Renal pelvis (tissue), 4 donors: Measurements from ENCODE around the gene COG5. TPM values are rescaled to one million over a fixed set of nuclear protein-coding genes. Genes with fewer than 3 reads are reported as not detected.

Source experiments
- DNase-seq: peaks from one replicate; pipeline ENCODE4 v3.0.0-alpha.2; 2013
- polyA plus RNA-seq, 3 donors: library from polyadenylated mRNA; unstranded; fragments of 120-200 nt; gene quantifications; one replicate each; pipeline ENCODE4 v1.2.1, GENCODE V29; 2013; ENCODE audit not compliant: insufficient read length in 3 of 3

Gene COG5
- polyA plus RNA-seq, 3 donors = 29.9 to 31.4 (median 30.8) TPM

- no peak for DNase-seq
Measured at GRCh38 chr7:107468824-107469223, 94.9 kb downstream of the COG5 start.

GRCh38 chr7:107467972-107468371 is 95.7 kb downstream of the COG5 start:
- DNase-seq = no peak

- no peak for DNase-seq
Measured at GRCh38 chr7:107464666-107465226, 99.0 kb downstream of the COG5 start.

- DNase-seq = peak; percentile 28
Measured at GRCh38 chr7:107463139-107464078, 100.3 kb downstream of the COG5 start.

- DNase-seq = no peak
Measured at GRCh38 chr7:107461938-107462533, 101.7 kb downstream of the COG5 start.

GRCh38 chr7:107453388-107453787 is 110.3 kb downstream of the COG5 start:
- no peak for DNase-seq

GRCh38 chr7:107450970-107451369 is 112.8 kb downstream of the COG5 start:
- no peak for DNase-seq

GRCh38 chr7:107446988-107447387 is 116.7 kb downstream of the COG5 start:
- DNase-seq = no peak

- no peak for DNase-seq
Measured at GRCh38 chr7:107446531-107446930, 117.2 kb downstream of the COG5 start.

- no peak for DNase-seq
Measured at GRCh38 chr7:107442678-107443077, 121.0 kb downstream of the COG5 start.

- no peak for DNase-seq
Measured at GRCh38 chr7:107441581-107442422, 121.9 kb downstream of the COG5 start.

GRCh38 chr7:107439025-107439424 is 124.7 kb downstream of the COG5 start:
- DNase-seq = no peak

- DNase-seq = no peak
Measured at GRCh38 chr7:107435749-107436148, 128.0 kb downstream of the COG5 start.

GRCh38 chr7:107432261-107432660 is 131.5 kb downstream of the COG5 start:
- no peak for DNase-seq

- no peak for DNase-seq
Measured at GRCh38 chr7:107430057-107430456, 133.7 kb downstream of the COG5 start.

- no peak for DNase-seq
Measured at GRCh38 chr7:107428642-107429041, 135.1 kb downstream of the COG5 start.

GRCh38 chr7:107427462-107427861 is 136.3 kb downstream of the COG5 start:
- no peak for DNase-seq

GRCh38 chr7:107414198-107414597 is 149.5 kb downstream of the COG5 start:
- DNase-seq = no peak

- no peak for DNase-seq
Measured at GRCh38 chr7:107408349-107408748, 155.4 kb downstream of the COG5 start.

GRCh38 chr7:107405559-107405958 is 158.2 kb downstream of the COG5 start:
- no peak for DNase-seq

- DNase-seq = no peak
Measured at GRCh38 chr7:107404740-107405537, 158.8 kb downstream of the COG5 start.
